MCF 10A (cell line): ENCODE results near the gene KRTAP5-5. TPM values are rescaled to one million over a fixed set of nuclear protein-coding genes. Genes with fewer than 3 reads are reported as not detected.
"Not testable (repeated sequence)": the region's sequence is repeated elsewhere in the genome, so short reads cannot be mapped to it uniquely, and the experiment has no call there.

Experiments
- Bru-seq: library from RNA; stranded (reverse); fragments of 400-500 nt; gene quantifications from one replicate; lab custom pipeline; 2021; lab: Mats Ljungman, UMichigan
- BruChase-seq, 2 experiments: library from RNA; stranded (reverse); fragments of 400-500 nt; gene quantifications; one replicate each; lab custom pipeline; 2021; lab: Mats Ljungman, UMichigan
- BruUV-seq: library from RNA; stranded (reverse); fragments of 400-500 nt; replicated peaks from 2 replicates; lab custom pipeline; 2021; lab: Mats Ljungman, UMichigan
- CTCF ChIA-PET: fragments of 300-600 bp; sonication (Branson Sonifier 250); formaldehyde crosslinking; extraction: SDS; loops from one replicate; lab custom pipeline; 2021; ENCODE audit warnings: antibody characterized with exemption, inconsistent platforms; lab: Yijun Ruan, JAX
- POLR2A ChIA-PET: fragments of 300-600, 350-650 bp; sonication (Branson Sonifier 250); formaldehyde crosslinking; extraction: SDS; loops from one replicate; lab custom pipeline; 2020; ENCODE audit warnings: antibody characterized with exemption, inconsistent platforms; lab: Yijun Ruan, JAX
- DNase-seq: peaks from one replicate; pipeline ENCODE4 v3.0.0-alpha.2; 2018; ENCODE audit not compliant: unreplicated experiment
- H3K27ac Mint-ChIP-seq: one replicate; pipeline ENCODE4 v1.8.0; 2022; ENCODE audit warnings: mild to moderate bottlenecking, low read depth, mixed read lengths; ENCODE audit not compliant: unreplicated experiment
- H3K27me3 Mint-ChIP-seq: one replicate; pipeline ENCODE4 v1.8.0; 2022; ENCODE audit warnings: mixed read lengths; ENCODE audit not compliant: insufficient read depth, unreplicated experiment
- H3K36me3 Mint-ChIP-seq: one replicate; pipeline ENCODE4 v1.8.0; 2022; ENCODE audit warnings: mild to moderate bottlenecking, moderate library complexity, mixed read lengths; ENCODE audit not compliant: insufficient read depth, unreplicated experiment
- H3K4me1 Mint-ChIP-seq: one replicate; pipeline ENCODE4 v1.8.0; 2022; ENCODE audit warnings: mixed read lengths; ENCODE audit not compliant: insufficient read depth, unreplicated experiment
- H3K4me3 Mint-ChIP-seq: one replicate; pipeline ENCODE4 v1.8.0; 2022; ENCODE audit warnings: mild to moderate bottlenecking, moderate library complexity, mixed read lengths; ENCODE audit not compliant: unreplicated experiment
- H3K9me3 Mint-ChIP-seq: one replicate; pipeline ENCODE4 v1.8.0; 2022; ENCODE audit warnings: mixed read lengths; ENCODE audit not compliant: unreplicated experiment
- CTCF ChIP-seq: fragments of 200-600 bp; IDR thresholded peaks from one replicate; pipeline ENCODE4 v1.8.0; 2022; ENCODE audit warnings: antibody characterized with exemption, mild to moderate bottlenecking; ENCODE audit not compliant: unreplicated experiment
- intact Hi-C: fragments of 100-400 bp; cut with micrococcal nuclease; formaldehyde crosslinking; loops from 2 replicates; pipeline ENCODE4 v1.14.1; 2022
- long read RNA-seq: library from polyadenylated mRNA; stranded (forward); transcript quantifications from one replicate; pipeline ENCODE4 v2.0.0, GENCODE V29; 2022
- total RNA-seq: library from RNA; stranded (reverse); gene quantifications from 2 replicates; pipeline ENCODE4 v1.2.3, GENCODE V29; 2022

KRTAP5-5 gene
- not detected in 2 replicates for total RNA-seq
- Bru-seq, nascent RNA: not detected
- not detected for BruChase-seq, experiment 1, labeled RNA remaining after a 6-hour chase
- not detected for BruChase-seq, experiment 2, labeled RNA remaining after a 2-hour chase
- long read RNA-seq: 0 reads

GRCh38 chr11:1629326-1630185, at the start of gene KRTAP5-5:
KRTAP5-5 (plus strand) TSS chr11:1629775; CDS start chr11:1629841, 66 bp downstream.
- Mint-ChIP-seq H3K4me1 (peaks cover 5% of the 10 kb centered on the region), H3K27me3 (peaks cover 79% of the 10 kb centered on the region), H3K36me3 (no peaks in the 10 kb centered on the region), H3K9me3 (no peaks in the 10 kb centered on the region), H3K4me3 (no peak within 1 kb of the TSS), H3K27ac (no peak within 1 kb of the TSS)
- intact Hi-C loops: no loop called here
- POLR2A ChIA-PET: no interaction called here
- no TSS peak for BruUV-seq
- no peak for TF ChIP-seq CTCF
- no peak for DNase-seq
- CTCF ChIA-PET: interaction anchor here (0.6 to 1.7 kb wide), 12 partner anchors 10 to 795 kb away, joined by 3 to 7 read pairs (median 3); partner anchors contain the start of gene KRTAP5-2

- TF ChIP-seq CTCF: no peak
- Mint-ChIP-seq H3K4me1 (peaks cover under 1% of the 10 kb centered on the region), H3K27ac (no peak overlapping the region), H3K9me3 (peaks cover 15% of the 10 kb centered on the region), H3K27me3 (peaks cover 11% of the 10 kb centered on the region), H3K4me3 (no peak overlapping the region), H3K36me3 (peaks cover 6% of the 10 kb centered on the region)
- CTCF ChIA-PET: interaction anchor here (0.8 to 1.6 kb wide), 3 partner anchors 8 to 16 kb away, joined by 3 to 10 read pairs (median 4); partner anchors contain the start of gene KRTAP5-2
- intact Hi-C loops: no loop called here
- no TSS peak for BruUV-seq
- DNase-seq: no peak
- POLR2A ChIA-PET: no interaction called here
Observed at GRCh38 chr11:1581976-1582375, 47.6 kb upstream of the KRTAP5-5 start.

GRCh38 chr11:1582909-1583308, 46.7 kb upstream of the KRTAP5-5 start:
- CTCF ChIA-PET: interaction anchor here (1.6 to 2.5 kb wide), 2 partner anchors 8 to 13 kb away, joined by 8 to 10 read pairs; no protein-coding TSS in a partner anchor
- Mint-ChIP-seq H3K27me3 (peaks cover 11% of the 10 kb centered on the region), H3K9me3 (peaks cover 15% of the 10 kb centered on the region)
- DNase-seq, H3K36me3 Mint-ChIP-seq, intact Hi-C loops, POLR2A ChIA-PET, H3K4me3 Mint-ChIP-seq, H3K27ac Mint-ChIP-seq, BruUV-seq, H3K4me1 Mint-ChIP-seq: not testable (repeated sequence)

- H3K36me3 Mint-ChIP-seq, H3K9me3 Mint-ChIP-seq, H3K4me3 Mint-ChIP-seq, DNase-seq, H3K4me1 Mint-ChIP-seq, intact Hi-C loops, H3K27ac Mint-ChIP-seq, BruUV-seq, POLR2A ChIA-PET: not testable (repeated sequence)
- CTCF ChIA-PET: interaction anchor here (2.5 kb wide), 1 partner anchor 10 kb away, joined by 8 read pairs; no protein-coding TSS in a partner anchor
- peaks cover 11% of the 10 kb centered on the region for H3K27me3 Mint-ChIP-seq
Observed at GRCh38 chr11:1584661-1585370, 44.8 kb upstream of the KRTAP5-5 start, which contains the start of gene KRTAP5-1. KRTAP5-1 (minus strand) TSS chr11:1585283; CDS start chr11:1585249, 34 bp downstream.
